Measurements from ENCODE around the gene SEC24D. TPM values are rescaled to one million over a fixed set of nuclear protein-coding genes. Genes with fewer than 3 reads are reported as not detected.
"Not testable (repeated sequence)": the region's sequence is repeated elsewhere in the genome, so short reads cannot be mapped to it uniquely, and the experiment has no call there.

SEC24D gene
- total and polyA plus RNA-seq, 2 donors (not counting 3 experiments of a cell fraction or from before 2014, with no cell fraction given), result 81.5 to 127 TPM

DNA sequence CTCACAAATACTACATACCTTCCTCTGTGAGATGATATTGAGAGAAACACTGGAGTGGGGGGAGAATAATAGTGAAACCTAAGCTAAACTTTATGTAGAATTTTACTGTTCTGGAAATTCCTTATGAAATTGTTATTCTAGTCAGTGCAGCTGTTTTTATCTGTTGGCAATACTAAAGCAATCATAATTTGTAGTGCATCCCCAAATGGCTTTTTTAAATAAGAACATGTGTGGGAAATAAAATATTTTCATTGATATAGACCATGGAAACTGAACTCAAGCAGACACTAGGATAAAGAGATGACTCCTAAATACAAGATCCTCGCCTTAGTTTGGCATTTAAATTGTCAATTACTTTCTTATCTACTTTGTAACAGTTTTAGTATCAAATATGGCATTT lies 51.1 kb downstream of the SEC24D start:
- Histone ChIP-seq H2AFZ (ENCODE audit: low read depth, low read length) (no peak overlapping the region), H3K9me3 (replicated peaks; ENCODE audit: control insufficient read depth, insufficient read depth, low read length) (no peaks in the 10 kb centered on the region), H3K4me1 (ENCODE audit: control insufficient read depth, extremely low read depth, insufficient read depth, low read length) (peaks cover 2% of the 10 kb centered on the region), H3K36me3 (ENCODE audit: control insufficient read depth in 2 of 2, extremely low read depth in 1 of 2, insufficient read depth in 2 of 2, low read length in 2 of 2) (peaks cover 10 to 12% of the 10 kb centered on the region in 2 experiments), H3K27ac (ENCODE audit: insufficient read depth, low read depth, low read length) (no peak overlapping the region), H3K27me3 (ENCODE audit: control insufficient read depth in 2 of 2, insufficient read depth in 2 of 2, low read length in 2 of 2) (no peaks in the 10 kb centered on the region), H4K20me1 (replicated peaks; ENCODE audit: control insufficient read depth, extremely low read depth, insufficient read depth, low read length) (peaks cover 2% of the 10 kb centered on the region), H3K9me1 (replicated peaks; ENCODE audit: control insufficient read depth, extremely low read depth, insufficient read depth, low read length) (no peaks in the 10 kb centered on the region), H3K4me3 (replicated peaks in 1 of 3; ENCODE audit: insufficient read depth in 1 of 3, low read depth in 1 of 3, low read length in 3 of 3) (no peak overlapping the region), H3K79me2 (ENCODE audit: control insufficient read depth, insufficient read depth, low read length) (peaks cover 16% of the 10 kb centered on the region), H3K4me2 (ENCODE audit: insufficient read depth, low read length) (no peak overlapping the region), H3K9ac (replicated peaks; ENCODE audit: extremely low read depth, insufficient read depth, low read length) (no peak overlapping the region)
- DNase-seq (ENCODE audit: low read depth, low spot score), result no peak
- TF ChIP-seq POLR2A (IDR thresholded peaks at IDR 0.05; ENCODE audit: low read depth, low read length), result no peak
- BruUV-seq (replicated peaks), result no TSS peak
- ChIA-PET POLR2A (no interaction called here), CTCF (interaction anchor here (1.0 to 2.7 kb wide), 5 partner anchors 8 to 80 kb away, joined by 4 to 11 read pairs (median 5); no protein-coding TSS in a partner anchor)
- dilution Hi-C loops (cut with MboI; ENCODE audit: extremely low pct_ligation_motif_present, low sequenced_read_pairs) (no loop called here), intact Hi-C loops (cut with micrococcal nuclease) (no loop called here)
- FAIRE-seq, result no peak

GRCh38 chr4:118783887-118784286 lies 52.0 kb downstream of the SEC24D start:
- CTCF ChIA-PET, result interaction anchor here (2.7 kb wide), 1 partner anchor 12 kb away, joined by 11 read pairs; no protein-coding TSS in a partner anchor
- no peak for FAIRE-seq

GRCh38 chr4:118782886-118783285 lies 53.0 kb downstream of the SEC24D start:
- DNase-seq (ENCODE audit: low read depth, low spot score); H3K9me1 ChIP-seq (replicated peaks; ENCODE audit: control insufficient read depth, extremely low read depth, insufficient read depth, low read length); H3K79me2 ChIP-seq (ENCODE audit: control insufficient read depth, insufficient read depth, low read length); POLR2A ChIA-PET; H3K36me3 ChIP-seq (ENCODE audit: control insufficient read depth in 2 of 2, extremely low read depth in 1 of 2, insufficient read depth in 2 of 2, low read length in 2 of 2); H3K4me3 ChIP-seq (replicated peaks in 1 of 3; ENCODE audit: insufficient read depth in 1 of 3, low read depth in 1 of 3, low read length in 3 of 3); BruUV-seq (replicated peaks); H3K27me3 ChIP-seq (ENCODE audit: control insufficient read depth in 2 of 2, insufficient read depth in 2 of 2, low read length in 2 of 2); H2AFZ ChIP-seq (ENCODE audit: low read depth, low read length); H3K9me3 ChIP-seq (replicated peaks; ENCODE audit: control insufficient read depth, insufficient read depth, low read length); FAIRE-seq; H3K4me2 ChIP-seq (ENCODE audit: insufficient read depth, low read length); H3K4me1 ChIP-seq (ENCODE audit: control insufficient read depth, extremely low read depth, insufficient read depth, low read length); H4K20me1 ChIP-seq (replicated peaks; ENCODE audit: control insufficient read depth, extremely low read depth, insufficient read depth, low read length); H3K9ac ChIP-seq (replicated peaks; ENCODE audit: extremely low read depth, insufficient read depth, low read length); dilution Hi-C loops (cut with MboI; ENCODE audit: extremely low pct_ligation_motif_present, low sequenced_read_pairs); intact Hi-C loops (cut with micrococcal nuclease); H3K27ac ChIP-seq (ENCODE audit: insufficient read depth, low read depth, low read length): not testable (repeated sequence)
- CTCF ChIA-PET, result interaction anchor here (2.7 kb wide), 1 partner anchor 11 kb away, joined by 11 read pairs; no protein-coding TSS in a partner anchor

More at GRCh38 chr4:118783887-118784286, 52.0 kb downstream of the SEC24D start:
- POLR2A ChIA-PET, result no interaction called here
- Histone ChIP-seq H3K9me1 (replicated peaks; ENCODE audit: control insufficient read depth, extremely low read depth, insufficient read depth, low read length) (no peaks in the 10 kb centered on the region), H2AFZ (ENCODE audit: low read depth, low read length) (no peak overlapping the region), H3K4me1 (ENCODE audit: control insufficient read depth, extremely low read depth, insufficient read depth, low read length) (peaks cover 2% of the 10 kb centered on the region), H3K4me3 (replicated peaks in 1 of 3; ENCODE audit: insufficient read depth in 1 of 3, low read depth in 1 of 3, low read length in 3 of 3) (no peak overlapping the region), H3K9me3 (replicated peaks; ENCODE audit: control insufficient read depth, insufficient read depth, low read length) (no peaks in the 10 kb centered on the region), H3K27ac (ENCODE audit: insufficient read depth, low read depth, low read length) (no peak overlapping the region), H3K4me2 (ENCODE audit: insufficient read depth, low read length) (no peak overlapping the region), H4K20me1 (replicated peaks; ENCODE audit: control insufficient read depth, extremely low read depth, insufficient read depth, low read length) (no peaks in the 10 kb centered on the region), H3K9ac (replicated peaks; ENCODE audit: extremely low read depth, insufficient read depth, low read length) (no peak overlapping the region), H3K79me2 (ENCODE audit: control insufficient read depth, insufficient read depth, low read length) (peaks cover 12% of the 10 kb centered on the region), H3K27me3 (ENCODE audit: control insufficient read depth in 2 of 2, insufficient read depth in 2 of 2, low read length in 2 of 2) (no peaks in the 10 kb centered on the region), H3K36me3 (ENCODE audit: control insufficient read depth in 2 of 2, extremely low read depth in 1 of 2, insufficient read depth in 2 of 2, low read length in 2 of 2) (peaks cover 7 to 10% of the 10 kb centered on the region in 2 experiments)
- no TSS peak for BruUV-seq (replicated peaks)
- no peak for TF ChIP-seq GATA2 (IDR thresholded peaks at IDR 0.05; ENCODE audit: insufficient read depth, insufficient read length, low read depth, low read length)
- no peak for TF ChIP-seq EZH2 (IDR thresholded peaks at IDR 0.05; ENCODE audit: borderline replicate concordance, low read depth, low read length, severe bottlenecking)
- no peak for TF ChIP-seq POLR2AphosphoS5 (IDR thresholded peaks at IDR 0.05; ENCODE audit: insufficient read depth, low read depth, low read length)
- TF ChIP-seq, protein P1, sequence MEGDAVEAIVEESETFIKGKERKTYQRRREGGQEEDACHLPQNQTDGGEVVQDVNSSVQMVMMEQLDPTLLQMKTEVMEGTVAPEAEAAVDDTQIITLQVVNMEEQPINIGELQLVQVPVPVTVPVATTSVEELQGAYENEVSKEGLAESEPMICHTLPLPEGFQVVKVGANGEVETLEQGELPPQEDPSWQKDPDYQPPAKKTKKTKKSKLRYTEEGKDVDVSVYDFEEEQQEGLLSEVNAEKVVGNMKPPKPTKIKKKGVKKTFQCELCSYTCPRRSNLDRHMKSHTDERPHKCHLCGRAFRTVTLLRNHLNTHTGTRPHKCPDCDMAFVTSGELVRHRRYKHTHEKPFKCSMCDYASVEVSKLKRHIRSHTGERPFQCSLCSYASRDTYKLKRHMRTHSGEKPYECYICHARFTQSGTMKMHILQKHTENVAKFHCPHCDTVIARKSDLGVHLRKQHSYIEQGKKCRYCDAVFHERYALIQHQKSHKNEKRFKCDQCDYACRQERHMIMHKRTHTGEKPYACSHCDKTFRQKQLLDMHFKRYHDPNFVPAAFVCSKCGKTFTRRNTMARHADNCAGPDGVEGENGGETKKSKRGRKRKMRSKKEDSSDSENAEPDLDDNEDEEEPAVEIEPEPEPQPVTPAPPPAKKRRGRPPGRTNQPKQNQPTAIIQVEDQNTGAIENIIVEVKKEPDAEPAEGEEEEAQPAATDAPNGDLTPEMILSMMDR (IDR thresholded peaks at IDR 0.05; ENCODE audit: extremely low read depth in 1 of 2, insufficient read depth in 1 of 2, low read depth in 1 of 2, low read length in 2 of 2), result no peak
- no peak for TF ChIP-seq JUN (IDR thresholded peaks at IDR 0.05; ENCODE audit: borderline replicate concordance, insufficient read depth, insufficient read length, low read depth)
- TF ChIP-seq MYC (IDR thresholded peaks at IDR 0.05; ENCODE audit: low read depth, low read length), result no peak
- no peak for TF ChIP-seq POLR2A (IDR thresholded peaks at IDR 0.05; ENCODE audit: low read depth, low read length)
- TF ChIP-seq MAX (IDR thresholded peaks at IDR 0.05; ENCODE audit: insufficient read depth, insufficient read length), result no peak
- intact Hi-C loops (cut with micrococcal nuclease), result no loop called here
- dilution Hi-C loops (cut with MboI; ENCODE audit: extremely low pct_ligation_motif_present, low sequenced_read_pairs), result no loop called here
- no peak for DNase-seq (ENCODE audit: low read depth, low spot score)
